DMS153 treated with DMSO at 0.1 percent for 48 hours (cell line): ENCODE data around the gene CNKSR1.

ENCODE experiments used
- DNase-seq: peaks from one replicate; lab custom pipeline; 2025; ENCODE audit not compliant: unreplicated experiment; lab: John Stamatoyannopoulos, UW

Gene CNKSR1

DNA sequence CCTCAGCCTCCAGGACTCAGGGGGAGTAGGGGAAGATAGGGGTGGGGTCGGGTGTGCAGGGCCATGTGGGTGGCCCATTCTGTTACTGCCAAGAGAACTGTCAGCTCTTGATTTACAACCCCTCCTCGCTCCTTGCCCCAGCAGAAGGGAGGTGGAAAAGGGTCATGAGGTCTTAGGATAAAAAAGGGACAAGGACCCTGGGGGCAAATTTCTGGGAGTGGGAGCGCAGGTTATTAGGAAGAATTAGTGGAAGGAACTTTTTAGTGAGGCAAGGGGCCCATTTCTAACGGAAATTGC lies 17.6 kb upstream of the CNKSR1 start:
- DNase-seq = no peak

DNA sequence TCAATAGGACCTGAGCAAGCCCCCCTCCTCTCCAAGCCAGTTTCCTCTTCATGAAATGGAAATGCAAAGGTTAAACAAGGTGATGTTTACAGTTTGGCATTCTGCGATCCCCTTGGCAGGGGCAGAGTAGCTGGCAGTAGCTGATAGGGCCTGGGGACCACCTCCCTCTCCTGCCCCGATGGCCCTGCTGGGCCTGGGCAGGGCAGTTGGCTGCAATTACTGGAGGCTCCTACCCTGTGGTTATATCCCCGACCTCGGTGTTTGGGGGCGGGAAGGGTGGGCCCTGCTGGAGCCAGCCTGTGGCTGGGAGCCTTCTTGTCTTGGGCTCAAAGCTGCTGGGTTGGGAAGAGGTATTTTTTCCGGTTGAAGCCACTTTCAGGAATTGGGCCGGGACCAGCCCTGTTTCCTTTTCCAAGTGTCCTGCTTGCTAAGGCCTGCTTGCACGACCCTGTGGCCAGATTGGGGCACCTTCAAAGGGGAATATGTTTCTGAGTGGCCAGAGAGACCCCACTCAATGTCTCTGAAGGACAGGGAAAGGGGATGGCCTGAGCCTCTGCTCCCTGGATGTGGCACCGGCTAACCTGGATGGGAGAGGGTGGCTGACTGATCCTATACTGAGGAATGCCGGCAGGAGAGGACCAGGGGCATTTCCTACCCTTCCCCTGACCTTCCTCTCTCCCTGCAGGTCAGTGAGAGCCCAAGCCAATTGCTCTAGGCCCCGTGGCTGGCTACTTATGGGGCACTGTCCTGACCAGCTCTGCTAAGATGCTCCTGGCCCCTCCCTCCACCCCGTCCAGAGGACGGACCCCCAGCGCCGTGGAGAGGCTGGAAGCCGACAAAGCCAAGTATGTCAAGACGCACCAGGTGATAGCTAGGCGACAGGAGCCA lies 16.5 kb upstream of the CNKSR1 start:
- no peak for DNase-seq

DNA sequence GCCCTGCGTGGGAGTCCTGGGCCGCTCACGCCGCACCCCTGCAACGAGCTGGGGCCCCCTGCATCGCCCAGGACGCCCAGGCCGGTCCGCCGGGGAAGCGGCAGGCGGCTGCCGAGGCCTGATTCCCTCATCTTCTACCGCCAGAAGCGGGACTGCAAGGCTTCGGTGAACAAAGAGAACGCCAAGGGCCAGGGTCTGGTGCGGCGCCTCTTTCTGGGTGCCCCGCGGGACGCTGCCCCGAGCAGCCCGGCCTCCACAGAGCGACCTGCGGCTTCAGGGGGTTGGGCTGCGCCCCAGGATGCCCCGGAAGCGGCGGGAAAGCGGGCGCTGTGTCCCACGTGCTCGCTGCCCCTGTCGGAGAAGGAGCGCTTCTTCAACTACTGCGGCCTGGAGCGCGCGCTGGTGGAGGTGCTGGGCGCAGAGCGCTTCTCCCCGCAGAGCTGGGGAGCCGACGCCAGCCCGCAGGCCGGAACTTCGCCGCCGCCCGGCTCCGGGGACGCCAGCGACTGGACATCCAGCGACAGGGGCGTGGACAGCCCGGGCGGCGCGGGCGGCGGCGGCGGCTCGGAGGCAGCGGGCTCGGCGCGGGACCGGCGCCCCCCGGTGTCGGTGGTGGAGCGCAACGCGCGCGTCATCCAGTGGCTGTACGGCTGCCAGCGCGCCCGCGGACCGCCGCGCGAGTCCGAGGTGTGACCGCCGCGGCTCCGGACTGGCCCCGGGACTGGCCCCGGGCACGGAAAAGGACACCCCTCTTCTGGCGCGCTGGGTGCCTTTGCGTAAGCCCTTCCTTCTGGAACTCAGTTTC lies 15.7 kb upstream of the CNKSR1 start:
- peak; percentile 71 for DNase-seq

DNA sequence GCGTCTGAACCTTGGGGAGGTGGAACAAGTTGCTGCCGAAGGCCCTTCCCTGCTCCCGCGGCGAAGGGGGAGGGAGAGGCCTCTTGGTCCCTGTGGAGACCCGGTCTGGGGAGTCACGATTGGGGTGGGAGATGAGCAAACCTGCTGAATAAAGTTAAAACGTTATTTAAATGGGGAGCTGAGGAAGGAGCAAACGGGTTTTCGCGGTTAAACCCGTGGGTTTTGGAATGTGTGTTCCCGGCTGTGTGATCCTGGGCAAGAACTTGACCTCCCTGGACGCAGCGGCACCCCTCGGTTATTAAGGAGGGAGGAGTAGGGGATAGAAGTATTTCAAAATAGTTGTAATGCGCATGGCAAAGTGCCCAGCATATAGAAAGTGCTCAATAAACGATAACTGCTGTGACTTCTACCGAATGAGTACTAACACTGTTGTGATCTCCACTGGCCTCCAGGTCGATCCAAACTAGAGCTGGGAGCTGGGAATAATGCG lies 15.0 kb upstream of the CNKSR1 start:
- no peak for DNase-seq

DNA sequence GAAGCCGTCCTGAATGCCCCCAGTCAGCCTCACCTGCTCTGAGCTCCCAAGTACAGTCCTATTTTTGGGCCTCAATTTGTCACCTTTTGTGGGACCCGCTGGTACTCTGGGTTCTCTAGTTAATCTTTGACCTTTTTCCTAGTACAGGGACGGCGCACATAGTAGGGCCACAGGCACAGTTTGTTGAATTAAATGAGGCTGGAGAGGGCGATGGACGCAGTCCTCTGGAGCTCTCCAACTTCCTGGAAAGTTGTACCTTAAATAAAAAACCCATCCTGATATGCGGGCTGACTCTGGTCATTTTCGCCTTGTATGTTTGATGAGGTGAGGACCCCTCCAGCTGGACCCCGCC lies 13.6 kb upstream of the CNKSR1 start:
- no peak for DNase-seq

DNA sequence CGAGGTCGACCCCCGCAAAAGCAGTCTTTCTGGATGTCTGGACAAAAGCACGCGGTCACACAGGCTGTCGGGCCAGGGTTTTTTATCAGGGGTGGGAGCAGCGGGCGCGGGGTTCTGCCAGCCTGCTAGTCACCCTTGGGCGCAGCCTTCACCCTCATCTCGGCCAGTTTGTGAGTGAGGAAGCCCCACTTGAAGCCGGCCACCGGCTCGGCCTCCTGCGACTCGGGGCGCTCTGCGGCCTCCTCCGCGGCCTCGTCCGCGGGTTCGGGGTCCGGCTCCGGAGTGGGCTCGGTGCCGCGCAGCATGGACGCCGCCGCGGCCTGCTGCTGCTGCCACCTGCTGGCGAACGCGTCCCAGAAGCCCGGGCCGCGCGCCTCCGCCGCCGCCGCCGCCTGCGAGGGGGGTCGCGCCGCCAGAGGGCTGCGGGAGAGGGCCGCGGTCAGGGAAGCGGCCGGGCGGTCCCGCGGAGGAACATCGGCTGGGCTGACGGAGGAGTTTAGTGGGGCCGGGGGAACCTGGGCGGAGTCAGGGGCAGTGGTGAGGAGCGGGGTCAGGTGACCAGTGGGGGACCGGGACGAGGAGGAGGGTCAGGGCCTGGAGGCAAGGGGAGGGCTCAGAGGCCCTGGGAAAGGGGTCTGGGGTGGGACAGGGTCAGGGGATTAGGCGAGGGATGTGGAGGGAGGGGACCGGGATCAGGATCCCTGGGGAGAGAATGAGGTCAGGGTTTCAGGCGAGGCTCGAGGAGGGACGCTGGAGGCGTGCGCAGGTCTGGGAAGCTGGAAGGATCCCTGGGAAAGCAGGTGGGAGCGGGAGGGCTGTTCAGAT lies 13.0 kb upstream of the CNKSR1 start:
- DNase-seq = no peak

DNA sequence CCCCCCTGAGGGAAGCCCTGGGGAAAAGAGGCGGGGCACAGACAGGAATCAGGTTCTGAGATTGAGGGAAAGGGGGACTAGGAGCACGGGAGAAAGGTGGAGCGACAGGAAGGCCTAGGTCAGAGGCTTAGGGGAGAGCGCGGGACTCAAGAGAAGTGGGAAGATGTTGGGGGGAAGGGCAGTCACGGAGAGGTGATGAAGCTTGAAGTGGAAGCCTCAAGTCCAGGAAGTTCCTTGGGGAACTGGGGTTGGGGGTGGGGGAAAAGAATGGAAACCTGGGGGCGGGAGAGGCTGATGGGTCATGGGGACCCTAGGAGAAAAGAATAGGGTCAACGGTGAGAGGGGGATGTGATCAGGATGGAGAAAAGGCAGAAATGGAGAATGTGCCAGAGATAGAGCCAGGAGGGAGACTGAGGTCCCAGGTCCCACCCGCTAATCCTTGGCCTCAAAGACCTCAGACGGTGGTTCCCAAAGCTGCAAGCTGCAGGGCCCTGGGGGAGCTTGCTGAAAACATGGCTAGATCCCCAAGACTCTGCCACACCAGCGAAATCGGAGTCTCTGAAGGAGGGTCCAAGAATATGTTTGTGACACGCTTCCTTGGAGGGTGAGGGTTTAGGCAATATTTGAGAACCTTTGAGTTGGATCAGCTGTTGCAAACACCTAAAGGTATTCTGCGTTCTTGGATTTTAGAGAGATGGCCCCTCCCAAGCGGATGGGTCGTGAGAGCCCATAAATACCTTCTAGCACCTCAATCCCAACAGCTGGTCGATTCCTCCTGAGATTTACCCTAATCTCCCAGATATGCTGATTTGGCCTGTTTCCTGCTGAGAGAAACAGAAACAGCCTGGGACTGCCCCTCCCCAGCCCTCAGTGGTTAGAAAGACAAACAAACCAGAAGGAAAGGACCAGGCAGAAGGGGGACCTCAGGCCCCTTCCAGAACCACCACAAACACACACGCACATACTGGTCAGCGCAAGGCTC lies 12.1 kb upstream of the CNKSR1 start:
- no peak for DNase-seq

DNA sequence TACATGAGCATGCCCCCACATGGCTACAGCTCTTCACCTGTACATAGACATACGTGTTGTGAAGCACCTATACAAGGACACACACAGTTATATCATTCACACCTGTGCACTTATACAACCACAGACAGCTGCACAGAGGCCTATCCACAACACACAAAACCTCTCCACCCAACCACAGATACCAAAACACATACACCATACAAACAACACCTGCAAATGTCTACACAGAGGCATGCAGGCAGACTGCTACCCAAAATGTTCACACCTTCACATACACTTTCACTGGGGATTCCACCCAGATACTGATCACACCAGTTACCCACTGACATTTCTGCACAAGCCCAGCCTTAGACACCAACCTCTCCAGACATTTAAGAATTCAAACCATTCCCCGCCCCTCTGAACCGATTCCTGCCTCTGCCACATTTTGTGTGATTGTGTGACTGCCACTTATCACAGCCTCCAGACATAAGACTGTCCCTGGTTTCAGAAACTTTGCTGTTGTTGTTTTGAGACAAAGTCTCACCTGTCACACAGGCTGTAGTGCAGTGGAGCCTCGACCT lies 10.5 kb upstream of the CNKSR1 start:
- DNase-seq = no peak

DNA sequence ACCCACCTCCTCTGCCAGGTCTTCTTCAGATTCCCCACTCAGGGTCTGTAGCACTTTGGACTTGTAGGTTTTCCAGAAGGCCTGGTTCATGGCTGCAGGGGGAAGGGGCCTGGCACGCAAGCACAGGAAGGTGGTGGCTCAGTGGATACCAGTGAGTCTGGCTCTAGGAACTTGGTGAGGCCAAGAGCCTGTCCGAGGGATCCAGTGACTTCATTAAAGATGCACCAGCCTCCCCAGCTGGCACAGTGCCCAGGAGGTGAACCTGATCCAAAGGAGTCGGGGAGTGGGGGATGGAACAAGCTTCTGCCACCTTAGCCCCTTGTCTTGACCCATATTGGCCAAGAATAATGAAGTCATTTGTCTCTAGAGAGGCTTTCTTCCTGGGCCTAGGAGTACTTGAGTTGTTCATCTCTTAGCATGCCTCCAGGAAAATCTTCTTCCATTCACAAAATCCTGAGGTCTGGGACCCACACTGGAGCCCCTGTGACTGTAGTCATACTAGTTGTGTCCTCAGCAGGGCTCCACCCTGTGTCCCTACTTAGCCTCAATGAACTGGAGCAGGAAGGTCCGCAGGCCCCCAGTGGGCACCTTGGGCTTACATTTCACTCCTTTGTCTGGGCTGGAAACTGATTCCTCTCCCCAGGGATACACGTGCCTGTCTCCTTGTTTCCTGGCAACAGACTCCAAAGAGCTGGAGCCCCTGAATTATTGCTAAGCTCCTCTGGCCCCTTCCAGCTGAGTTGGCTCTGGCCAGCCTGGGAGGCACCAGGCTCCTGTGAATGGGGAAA lies 8.7 kb upstream of the CNKSR1 start, which contains the start of gene C1orf232:
C1orf232 (minus strand) TSS at position 554 of the 788 bp plus-strand sequence; CDS start at position 90, 464 bp downstream.
- peak; percentile 60 for DNase-seq

DNA sequence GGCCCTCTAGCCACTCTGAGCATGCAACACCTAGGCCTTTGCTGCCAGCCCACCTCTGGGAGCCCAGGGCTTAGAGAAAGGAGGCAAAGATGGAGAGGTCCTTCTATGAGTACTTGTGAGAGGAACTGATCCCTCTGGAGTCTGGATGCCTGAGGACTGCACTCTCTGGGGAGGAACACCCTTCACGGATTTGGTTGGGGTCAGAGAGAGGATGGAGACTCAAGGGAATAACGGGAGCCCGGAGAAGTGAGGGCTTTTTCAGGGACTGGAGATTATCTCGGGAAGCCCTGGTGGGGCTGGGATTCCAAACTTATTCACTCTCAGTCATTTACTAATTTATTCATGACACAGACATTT lies 8.1 kb upstream of the CNKSR1 start:
- no peak for DNase-seq

DNA sequence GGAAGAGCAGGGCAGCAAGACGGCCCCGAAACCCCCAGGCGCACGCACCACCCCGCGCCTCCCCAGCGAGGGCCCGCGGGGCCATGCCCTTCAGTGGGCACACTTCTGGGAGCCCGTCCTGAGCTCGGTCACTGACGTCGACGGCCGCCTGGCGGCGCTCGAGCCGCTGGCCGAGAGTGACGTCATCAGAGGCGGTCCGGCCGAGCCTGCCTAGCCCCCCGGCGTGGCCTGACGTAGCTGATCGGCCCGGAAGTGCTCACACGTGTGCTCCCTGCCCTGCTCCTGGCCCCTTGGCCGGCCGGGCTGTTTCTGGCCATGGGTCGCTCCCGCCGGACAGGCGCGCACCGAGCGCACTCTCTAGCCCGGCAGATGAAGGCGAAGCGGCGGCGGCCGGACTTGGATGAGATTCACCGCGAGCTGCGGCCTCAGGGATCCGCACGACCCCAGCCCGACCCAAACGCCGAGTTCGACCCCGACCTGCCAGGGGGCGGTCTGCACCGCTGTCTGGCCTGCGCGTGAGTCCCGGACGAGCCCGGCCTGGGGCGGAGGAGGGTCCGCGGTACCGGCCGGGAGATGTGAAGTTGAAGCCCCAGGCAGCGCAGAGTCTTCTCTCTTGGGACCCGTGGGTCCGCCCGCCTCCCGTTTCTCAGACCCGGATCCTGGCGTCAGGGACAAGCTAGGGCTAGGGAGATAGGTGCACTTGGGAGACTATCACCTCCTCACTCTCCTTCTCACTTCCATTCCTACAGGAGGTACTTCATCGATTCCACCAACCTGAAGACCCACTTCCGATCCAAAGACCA lies 7.4 kb upstream of the CNKSR1 start, which contains the start of gene ZNF593:
ZNF593 (plus strand) TSS at position 240 of the 803 bp plus-strand sequence; CDS start at position 316, 76 bp downstream.
- peak; percentile 93 for DNase-seq

DNA sequence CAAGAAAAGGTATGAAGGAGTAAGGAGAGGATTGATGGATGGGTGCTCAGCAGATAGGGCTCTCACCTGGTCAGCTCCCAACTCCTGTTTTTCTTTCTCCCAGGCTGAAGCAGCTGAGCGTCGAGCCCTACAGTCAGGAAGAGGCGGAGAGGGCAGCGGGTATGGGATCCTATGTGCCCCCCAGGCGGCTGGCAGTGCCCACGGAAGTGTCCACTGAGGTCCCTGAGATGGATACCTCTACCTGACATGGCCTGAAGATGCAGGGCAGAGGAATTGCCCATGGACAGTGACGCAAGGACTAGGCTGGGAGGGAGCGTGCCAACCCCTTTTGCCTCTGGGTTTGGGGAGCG lies 6.8 kb upstream of the CNKSR1 start:
- no peak for DNase-seq

DNA sequence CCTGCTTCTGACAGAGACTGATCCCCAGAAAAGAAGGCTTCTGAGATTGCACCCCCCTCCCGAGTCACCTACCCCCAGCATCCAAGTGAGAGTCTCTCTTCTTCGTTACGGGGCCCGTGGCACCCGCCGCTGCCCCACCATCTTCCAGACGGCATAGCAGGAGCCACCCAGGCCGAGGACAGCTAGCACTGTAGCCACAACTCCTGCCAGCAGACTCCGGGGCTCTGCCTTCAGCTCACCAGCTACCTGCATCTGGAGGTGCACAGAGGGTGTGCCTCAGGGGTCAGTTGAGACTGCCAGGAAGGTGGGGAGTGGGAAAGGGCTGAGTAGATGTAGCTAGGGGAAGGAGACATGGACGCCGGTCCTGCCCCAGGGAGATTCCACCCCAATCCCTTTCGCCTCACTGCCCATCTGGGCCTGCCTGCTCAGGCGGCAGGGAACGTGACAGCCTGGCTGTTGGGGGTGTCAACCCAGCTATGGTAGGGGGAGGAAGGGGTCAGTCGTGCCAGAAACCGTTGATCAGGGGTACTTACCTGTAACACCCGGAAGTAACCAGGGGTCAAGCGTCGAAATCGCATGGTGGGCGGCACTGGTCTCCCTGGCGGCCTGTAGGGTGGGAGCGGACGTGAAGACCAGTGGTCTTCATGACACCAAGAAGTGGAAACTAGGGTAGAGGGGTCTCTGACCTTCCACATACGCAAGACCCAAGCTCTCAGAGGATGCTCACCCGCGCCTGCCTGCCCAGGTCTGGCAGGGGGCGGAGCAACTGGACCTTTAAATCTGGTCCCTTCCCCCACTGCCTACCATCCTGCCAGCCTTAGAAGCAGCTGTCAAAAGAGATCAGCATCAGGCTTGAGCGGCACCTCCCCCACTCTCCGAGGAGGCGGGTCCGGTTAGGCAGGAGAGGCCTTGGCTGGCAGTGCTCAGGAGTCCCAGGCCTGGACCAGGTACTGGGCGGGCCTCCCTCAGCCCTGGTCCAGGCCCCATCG lies 5.9 kb upstream of the CNKSR1 start, which contains the start of gene ZNF593OS:
ZNF593OS (minus strand) TSS at position 749 of the 989 bp plus-strand sequence; CDS start at position 578, 171 bp downstream.
- no peak for DNase-seq

DNA sequence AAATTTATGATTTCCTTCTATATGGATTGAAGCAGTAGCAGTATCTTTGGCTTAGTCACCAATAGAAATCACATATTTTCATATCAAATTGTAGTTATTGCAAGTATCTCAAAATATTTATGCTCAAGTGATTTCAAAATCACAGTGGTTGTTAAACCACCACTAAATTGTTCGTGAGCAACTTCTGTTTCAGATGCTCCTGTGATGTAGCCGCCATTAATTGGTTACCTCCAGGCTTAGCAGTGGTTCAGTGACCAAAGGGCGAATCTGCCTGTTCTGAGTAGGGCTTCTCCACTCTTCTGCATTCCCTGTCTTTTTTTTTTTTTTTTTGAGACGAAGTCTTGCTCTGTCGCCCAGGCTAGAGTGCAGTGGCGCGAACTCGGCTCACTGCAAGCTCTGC lies 1.9 kb upstream of the CNKSR1 start:
- DNase-seq = no peak

DNA sequence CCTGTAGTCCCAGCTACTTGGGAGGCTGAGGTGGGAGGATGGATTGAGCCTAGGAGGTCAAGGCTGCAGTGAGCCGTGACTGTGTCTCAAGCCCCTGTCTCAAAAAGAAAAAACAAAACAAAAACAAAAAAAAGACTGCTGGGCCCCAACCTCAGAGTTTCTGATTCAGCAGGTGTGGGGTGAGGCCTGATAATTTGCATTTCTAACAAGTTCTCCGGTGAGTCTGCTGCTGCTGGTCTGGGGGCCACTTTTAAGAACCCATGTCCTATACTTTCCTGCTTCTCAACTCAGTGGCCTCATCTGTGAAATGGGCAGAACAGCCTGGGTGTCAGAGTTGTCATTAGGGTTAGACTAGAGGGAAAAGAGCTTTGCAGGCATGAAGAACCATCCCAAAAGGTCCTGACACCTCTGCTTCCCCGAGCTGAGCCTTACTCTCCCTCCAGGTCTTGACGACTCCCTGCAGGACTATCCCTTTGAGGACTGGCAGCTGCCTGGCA lies 2.8 kb downstream of the CNKSR1 start:
- no peak for DNase-seq

DNA sequence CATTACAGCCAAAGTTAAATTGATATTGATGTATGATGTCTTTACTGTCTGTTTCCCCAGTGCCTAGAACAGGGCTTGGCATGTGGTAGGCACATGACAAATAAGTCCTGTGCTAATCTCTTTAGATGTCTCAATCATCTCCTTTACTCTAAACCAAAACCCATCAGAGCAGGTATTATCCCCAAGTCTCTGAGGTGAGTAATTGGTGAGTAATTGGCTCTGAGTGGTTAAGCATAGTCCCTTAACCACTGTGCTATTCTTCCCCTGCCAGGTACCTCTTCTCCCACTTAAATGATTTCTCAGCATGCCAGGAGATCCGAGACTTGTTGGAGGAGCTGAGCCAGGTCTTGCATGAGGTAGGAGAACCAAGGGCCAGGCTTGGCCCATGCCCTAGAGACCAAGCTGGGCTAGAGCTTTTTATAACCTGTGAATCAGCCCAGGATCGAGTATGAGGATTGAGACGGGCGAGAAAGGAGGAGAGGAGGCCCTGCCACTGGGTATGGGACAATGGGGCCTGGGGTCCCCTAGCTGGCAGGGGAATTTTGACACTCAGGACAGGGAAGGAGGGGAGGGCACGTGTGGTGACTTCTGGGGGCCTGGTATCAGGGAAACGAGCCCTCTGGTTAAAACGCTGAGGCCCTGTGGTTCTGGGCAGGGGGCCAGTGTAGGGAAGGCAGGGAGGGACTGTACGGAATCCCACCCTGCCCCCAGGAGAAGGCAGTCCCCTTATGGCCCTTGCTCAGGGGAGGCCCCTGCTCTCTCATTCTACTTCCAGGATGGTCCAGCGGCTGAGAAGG lies 4.5 kb downstream of the CNKSR1 start:
- DNase-seq = no peak
